SK-N-SH treated with all-trans-retinoic acid at 6 μM for 48 hours (cell line): ENCODE data around the gene ITM2B.
"Not testable (repeated sequence)": the region's sequence is repeated elsewhere in the genome, so short reads cannot be mapped to it uniquely, and the experiment has no call there.

Experiments
- ATAC-seq: fragments of 200-7000 bp; cut with Tn5 transposase; 3 replicates; pipeline ENCODE4 v1.9.1; 2020; ENCODE audit warnings: mild to moderate bottlenecking, moderate library complexity
- BACH2 ChIP-seq: fragments of 250-450 bp; sonication (Bioruptor Pico); IDR thresholded peaks from 2 replicates; pipeline ENCODE4 v1.9.0; 2021; ENCODE audit warnings: mild to moderate bottlenecking, borderline replicate concordance
- CSDC2 ChIP-seq: fragments of 250-450 bp; sonication (Bioruptor Pico); IDR thresholded peaks from 2 replicates; pipeline ENCODE4 v1.5.0; 2020; ENCODE audit warnings: mild to moderate bottlenecking, moderate library complexity
- ESRRG ChIP-seq: fragments of 250-450 bp; sonication (Bioruptor Pico); IDR thresholded peaks from 2 replicates; pipeline ENCODE4 v1.6.1; 2021; ENCODE audit warnings: mild to moderate bottlenecking
- GLIS3 ChIP-seq: fragments of 250-450 bp; sonication (Bioruptor Pico); IDR thresholded peaks from 2 replicates; pipeline ENCODE4 v1.5.0; 2020; ENCODE audit warnings: mild to moderate bottlenecking, moderate library complexity
- ISL1 ChIP-seq: fragments of 250-450 bp; sonication (Bioruptor Pico); IDR thresholded peaks from 2 replicates; pipeline ENCODE4 v2.1.2; 2022; ENCODE audit warnings: mild to moderate bottlenecking, moderate library complexity
- OSR1 ChIP-seq: fragments of 250-450 bp; sonication (Bioruptor Pico); IDR thresholded peaks from 2 replicates; pipeline ENCODE4 v1.8.0; 2022; ENCODE audit warnings: moderate library complexity, mild to moderate bottlenecking, inconsistent platforms
- PPARA ChIP-seq: fragments of 250-450 bp; sonication (Bioruptor Pico); IDR thresholded peaks from 2 replicates; pipeline ENCODE4 v1.5.0; 2020; ENCODE audit warnings: mild to moderate bottlenecking, borderline replicate concordance
- RARB ChIP-seq: fragments of 250-450 bp; sonication (Bioruptor Pico); IDR thresholded peaks from 2 replicates; pipeline ENCODE4 v1.8.0; 2021; ENCODE audit warnings: mild to moderate bottlenecking, moderate library complexity
- SNAI2 ChIP-seq: fragments of 250-450 bp; sonication (Bioruptor Pico); IDR thresholded peaks from 2 replicates; pipeline ENCODE4 v1.5.0; 2020; ENCODE audit warnings: mild to moderate bottlenecking, moderate library complexity
- TCF4 ChIP-seq: fragments of 250-450 bp; sonication (Bioruptor Pico); IDR thresholded peaks from 2 replicates; pipeline ENCODE4 v1.8.0; 2021; ENCODE audit warnings: mild to moderate bottlenecking, moderate library complexity, borderline replicate concordance
- TOX ChIP-seq: fragments of 250-450 bp; sonication (Bioruptor Pico); IDR thresholded peaks from 2 replicates; pipeline ENCODE4 v1.8.0; 2021; ENCODE audit warnings: mild to moderate bottlenecking, moderate library complexity, borderline replicate concordance
- ZC3H10 ChIP-seq: fragments of 250-450 bp; sonication (Bioruptor Pico); IDR thresholded peaks from 2 replicates; pipeline ENCODE4 v1.5.1; 2021; ENCODE audit warnings: mild to moderate bottlenecking, moderate library complexity
- ZFP3 ChIP-seq: fragments of 250-450 bp; sonication (Bioruptor Pico); IDR thresholded peaks from 2 replicates; pipeline ENCODE4 v1.5.0; 2020; ENCODE audit warnings: mild to moderate bottlenecking, moderate library complexity
- ZFP30 ChIP-seq: fragments of 450-650 bp; formaldehyde crosslinking; IDR thresholded peaks from 2 replicates; pipeline ENCODE4 v1.5.0; 2022; ENCODE audit warnings: mild to moderate bottlenecking, moderate library complexity
- ZNF565 ChIP-seq: fragments of 450-650 bp; formaldehyde crosslinking; conservative IDR thresholded peaks from 2 replicates; pipeline ENCODE4 v1.5.0; 2020; ENCODE audit warnings: low read depth, mild to moderate bottlenecking, moderate library complexity
- ZNF70 ChIP-seq: fragments of 450-650 bp; formaldehyde crosslinking; IDR thresholded peaks from 2 replicates; pipeline ENCODE4 v1.5.0; 2020; ENCODE audit warnings: mild to moderate bottlenecking, moderate library complexity
- ZNF8 ChIP-seq: fragments of 450-650 bp; formaldehyde crosslinking; IDR thresholded peaks from 2 replicates; pipeline ENCODE4 v1.5.0; 2020; ENCODE audit warnings: mild to moderate bottlenecking, moderate library complexity
- TF ChIP-seq, protein P1 (sequence below): fragments of 250-450 bp; sonication (Bioruptor Pico); IDR thresholded peaks from 2 replicates; pipeline ENCODE4 v1.5.1; 2020; ENCODE audit warnings: low read depth, mild to moderate bottlenecking, moderate library complexity

Gene ITM2B

DNA sequence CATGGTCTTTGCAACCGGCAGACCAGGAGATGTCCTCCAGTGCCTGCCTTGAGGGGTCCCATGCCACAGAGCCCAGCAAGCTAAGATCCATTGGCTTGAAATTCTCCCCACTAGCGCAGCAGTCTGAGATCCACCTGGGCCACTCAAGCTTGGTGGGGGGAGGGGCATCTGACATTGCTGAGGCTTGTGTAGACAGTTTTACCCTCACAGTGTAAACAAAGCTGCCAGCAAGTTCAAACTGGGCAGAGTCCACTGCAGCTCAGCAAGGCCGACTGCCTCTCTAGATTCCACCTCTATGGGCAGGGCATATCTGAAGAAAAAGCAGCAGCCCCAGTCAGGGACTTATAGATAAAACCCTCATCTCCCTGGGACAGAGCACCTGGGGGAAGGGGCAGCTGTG is 32.0 kb upstream of the ITM2B start (continued):
- TF ChIP-seq, protein P1, sequence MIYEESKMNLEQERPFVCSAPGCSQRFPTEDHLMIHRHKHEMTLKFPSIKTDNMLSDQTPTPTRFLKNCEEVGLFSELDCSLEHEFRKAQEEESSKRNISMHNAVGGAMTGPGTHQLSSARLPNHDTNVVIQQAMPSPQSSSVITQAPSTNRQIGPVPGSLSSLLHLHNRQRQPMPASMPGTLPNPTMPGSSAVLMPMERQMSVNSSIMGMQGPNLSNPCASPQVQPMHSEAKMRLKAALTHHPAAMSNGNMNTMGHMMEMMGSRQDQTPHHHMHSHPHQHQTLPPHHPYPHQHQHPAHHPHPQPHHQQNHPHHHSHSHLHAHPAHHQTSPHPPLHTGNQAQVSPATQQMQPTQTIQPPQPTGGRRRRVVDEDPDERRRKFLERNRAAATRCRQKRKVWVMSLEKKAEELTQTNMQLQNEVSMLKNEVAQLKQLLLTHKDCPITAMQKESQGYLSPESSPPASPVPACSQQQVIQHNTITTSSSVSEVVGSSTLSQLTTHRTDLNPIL (CRISPR knock-in tag), result no peak

DNA sequence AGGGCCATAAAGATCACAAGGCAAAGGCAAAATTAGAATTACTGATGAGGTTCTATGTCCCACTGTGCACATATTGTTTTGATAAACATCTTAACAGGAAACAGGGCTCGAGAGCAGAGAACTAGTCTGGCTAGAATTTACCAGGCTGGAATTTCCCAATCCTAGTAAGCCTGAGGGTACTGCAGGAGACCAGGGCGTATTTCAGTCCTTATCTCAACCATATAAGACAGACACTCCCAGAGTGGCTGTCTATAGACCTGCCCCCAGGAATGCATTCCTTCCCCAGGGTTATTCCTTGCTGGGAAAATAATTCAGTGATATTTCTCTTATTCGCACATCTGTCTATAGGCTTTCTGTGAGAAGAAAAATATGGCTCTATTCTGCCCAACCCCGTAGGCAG is 25.8 kb upstream of the ITM2B start:
- ATAC-seq, result not testable (repeated sequence)

DNA sequence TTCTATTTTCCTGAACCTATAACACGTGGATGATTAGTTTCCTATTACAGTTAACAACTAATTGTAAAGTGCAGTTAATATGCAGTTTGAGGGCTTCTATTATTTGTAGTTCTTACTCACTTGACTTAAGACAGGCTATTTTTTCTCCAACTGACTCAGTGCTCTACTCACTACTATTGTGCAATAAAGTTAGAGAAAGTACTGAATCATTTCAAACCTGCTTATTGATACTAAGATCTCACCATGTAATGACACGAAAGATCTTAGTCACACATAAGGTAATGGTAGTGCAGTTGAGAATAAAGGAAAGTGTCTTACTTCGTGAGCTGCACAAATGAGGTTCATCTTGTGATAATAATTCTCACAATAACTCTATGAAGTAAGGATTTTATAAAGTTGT is 22.8 kb upstream of the ITM2B start:
- no peak for TF ChIP-seq ZFP3 (CRISPR knock-in tag)
- TF ChIP-seq TCF4 (CRISPR knock-in tag), result no peak
- no peak for TF ChIP-seq ZNF8
- TF ChIP-seq SNAI2 (CRISPR knock-in tag), result no peak
- TF ChIP-seq, protein P1 (CRISPR knock-in tag), result no peak
- no peak for ATAC-seq

DNA sequence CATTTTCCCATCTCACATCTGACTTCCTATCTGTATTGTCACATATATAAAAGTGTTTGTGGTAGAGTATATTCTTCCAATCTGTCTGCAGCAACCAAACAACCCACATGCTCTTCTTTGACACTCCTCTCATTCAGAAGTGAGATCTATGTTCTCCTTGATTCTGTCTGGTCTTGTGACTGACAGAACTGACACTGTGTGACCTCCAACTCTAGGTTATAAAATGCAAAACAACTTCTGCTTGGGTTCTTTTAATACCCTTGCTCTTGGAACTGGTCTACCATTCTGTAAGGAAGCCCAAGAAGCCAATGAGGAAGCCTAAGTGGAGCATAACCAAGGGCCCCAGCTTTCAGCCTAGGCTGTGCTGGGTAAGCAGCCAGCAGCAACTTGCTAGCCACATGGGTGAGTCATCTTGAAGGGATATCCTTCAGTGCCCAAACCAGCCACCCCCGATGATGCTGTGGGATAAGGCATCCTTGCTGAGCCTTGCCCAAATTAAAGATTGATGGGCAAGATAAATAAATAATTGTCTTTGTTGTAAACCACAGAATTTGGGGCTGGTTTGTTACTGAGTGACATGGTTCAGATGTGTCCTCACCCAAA is 18.4 kb upstream of the ITM2B start:
- ATAC-seq, result no peak
- TF ChIP-seq TCF4 (CRISPR knock-in tag), result no peak
- no peak for TF ChIP-seq GLIS3 (CRISPR knock-in tag)
- no peak for TF ChIP-seq ISL1 (CRISPR knock-in tag)
- TF ChIP-seq ZFP30 (CRISPR knock-in tag), result no peak
- TF ChIP-seq, all 23 proteins: peak for 0

DNA sequence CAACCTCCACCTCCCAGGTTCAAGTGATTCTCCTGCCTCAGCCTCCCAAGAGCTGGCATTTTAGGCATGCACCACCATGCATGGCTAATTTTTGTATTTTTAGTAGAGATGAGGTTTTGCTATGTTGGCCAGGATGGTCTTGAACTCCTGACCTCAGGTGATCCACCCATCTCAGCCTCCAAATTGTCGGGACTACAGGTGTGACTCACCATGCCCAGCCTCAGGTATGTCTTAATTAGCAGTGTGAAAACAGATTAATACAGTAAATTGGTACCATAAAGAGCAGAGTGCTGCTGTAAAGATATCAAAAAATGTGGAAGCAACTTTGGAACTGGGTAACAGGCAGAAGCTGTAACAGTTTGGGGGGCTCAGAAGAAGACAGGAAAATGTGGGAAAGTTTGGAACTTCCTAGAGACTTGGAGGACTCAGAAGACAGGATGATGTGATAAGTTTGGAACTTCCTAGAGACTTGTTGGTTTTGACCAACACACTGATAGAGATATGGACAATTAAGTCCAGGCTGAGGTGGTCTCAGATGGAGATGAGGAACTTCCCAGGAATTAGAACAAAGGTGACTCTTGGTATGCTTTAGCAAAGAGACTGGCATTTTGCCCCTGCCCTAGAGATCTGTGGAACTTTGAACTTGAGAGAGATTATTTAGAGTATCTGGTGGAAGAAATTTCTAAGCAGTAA is 17.3 kb upstream of the ITM2B start:
- not testable (repeated sequence) for ATAC-seq

DNA sequence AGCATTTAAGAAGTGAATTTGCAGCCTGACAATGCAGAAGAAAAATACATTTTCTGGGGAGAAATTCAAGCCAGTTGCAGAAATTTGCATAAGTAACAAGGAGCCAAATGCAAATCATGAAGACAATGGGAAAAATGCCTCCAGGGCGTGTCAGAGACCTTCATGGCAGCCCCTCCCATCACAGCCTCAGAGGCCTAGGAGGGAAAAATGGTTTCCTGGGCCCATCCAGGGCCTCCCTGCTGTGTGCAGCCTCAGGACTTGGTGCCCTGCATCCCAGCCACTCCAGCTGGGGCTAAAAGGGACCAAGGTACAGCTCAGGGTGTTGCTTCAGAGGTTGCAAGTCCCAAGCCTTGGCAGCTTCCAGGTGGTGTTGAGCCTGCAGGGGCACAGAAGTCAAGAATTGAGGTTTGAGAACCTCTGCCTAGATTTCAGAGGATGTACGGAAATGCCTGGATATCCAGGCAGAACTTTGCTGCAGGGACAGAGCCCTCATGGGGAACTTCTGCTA is 16.7 kb upstream of the ITM2B start:
- no peak for TF ChIP-seq ZNF70
- no peak for TF ChIP-seq GLIS3 (CRISPR knock-in tag)
- no peak for TF ChIP-seq ZC3H10
- TF ChIP-seq ZNF8, result no peak
- no peak for TF ChIP-seq CSDC2
- TF ChIP-seq TCF4 (CRISPR knock-in tag), result no peak
- ATAC-seq, result no peak

DNA sequence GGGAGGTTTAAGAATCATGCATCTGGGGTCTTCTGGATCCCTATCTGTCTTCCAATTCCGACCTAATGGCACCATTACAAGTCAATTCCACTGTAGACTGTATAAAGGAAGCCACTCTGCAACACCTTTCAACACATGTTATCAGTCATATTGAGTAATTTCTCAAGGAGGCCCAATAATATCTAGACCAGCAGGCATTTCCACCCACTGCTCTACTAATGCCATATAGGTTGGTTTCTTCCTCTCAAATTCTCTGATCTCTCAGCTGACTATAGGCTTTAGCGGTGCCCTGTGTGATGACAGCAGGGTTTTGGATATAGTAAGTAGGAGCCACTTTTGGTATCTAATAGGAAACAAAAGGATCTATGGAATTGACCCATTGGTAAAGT is 12.4 kb upstream of the ITM2B start:
- TF ChIP-seq TCF4 (CRISPR knock-in tag), result no peak
- no peak for TF ChIP-seq ZC3H10
- no peak for TF ChIP-seq CSDC2
- TF ChIP-seq ZFP30 (CRISPR knock-in tag), result no peak
- TF ChIP-seq ZNF565 (CRISPR knock-in tag), result no peak
- no peak for TF ChIP-seq RARB
- TF ChIP-seq ZNF70, result no peak
- no peak for TF ChIP-seq TOX (CRISPR knock-in tag)
- TF ChIP-seq ZFP3 (CRISPR knock-in tag), result no peak
- TF ChIP-seq GLIS3 (CRISPR knock-in tag), result no peak
- no peak for TF ChIP-seq SNAI2 (CRISPR knock-in tag)
- TF ChIP-seq, all 23 proteins: peak for 0
- no peak for ATAC-seq

DNA sequence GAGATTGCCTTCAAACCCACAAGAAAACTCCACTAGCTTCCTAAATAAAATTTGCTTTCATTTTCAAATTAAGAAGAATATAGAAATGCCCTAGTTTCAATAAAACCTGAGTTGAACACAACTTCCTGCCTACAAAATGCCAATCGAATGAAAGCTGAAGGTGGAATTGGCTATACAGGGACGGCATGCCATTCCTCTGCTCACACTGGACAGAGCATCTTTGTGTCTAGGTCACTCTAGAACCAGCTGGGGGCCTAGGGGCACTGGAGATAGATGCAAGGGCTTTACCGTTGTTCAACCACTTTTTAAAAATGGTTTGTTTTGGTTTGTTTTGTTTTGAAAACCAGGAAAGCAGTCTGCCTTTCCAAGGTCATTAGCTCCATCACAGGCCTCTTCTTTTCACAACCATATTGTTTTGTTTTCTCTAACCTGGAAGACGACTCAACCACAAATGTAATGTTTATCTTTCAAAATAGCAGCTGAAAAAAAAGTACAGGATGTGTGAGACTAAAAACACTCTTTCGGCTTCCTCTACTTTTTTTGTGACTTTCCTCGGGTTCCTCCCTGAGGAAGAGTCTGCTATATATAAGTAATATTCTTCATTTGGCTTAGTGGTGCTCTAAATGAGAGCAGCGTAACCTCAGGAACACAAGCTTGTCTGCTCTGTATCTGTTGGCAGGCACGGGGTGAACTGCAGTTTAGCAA is 11.9 kb upstream of the ITM2B start:
- no peak for ATAC-seq
- TF ChIP-seq ZNF70 (no peak), OSR1 (CRISPR knock-in tag) (no peak), ZNF8 (no peak), ESRRG (no peak), ZNF565 (CRISPR knock-in tag) (no peak), BACH2 (CRISPR knock-in tag) (no peak), PPARA (CRISPR knock-in tag) (no peak)
